H9 (cell line): ENCODE data around the gene ABTB1. TPM values are rescaled to one million over a fixed set of nuclear protein-coding genes. Genes with fewer than 3 reads are reported as not detected.

Source experiments
- DNase-seq: peaks from one replicate; pipeline ENCODE4 v3.0.0-alpha.2; 2017
- H2AFZ ChIP-seq: one replicate; pipeline ENCODE4 v1.6.1; 2013; ENCODE audit warnings: mild to moderate bottlenecking, low read length, control low read depth, moderate library complexity
- H2AK5ac ChIP-seq: 2 replicates; pipeline ENCODE4 v1.6.1; 2013; ENCODE audit warnings: low read length, control low read depth, mixed read lengths; ENCODE audit not compliant: insufficient read length
- H2BK120ac ChIP-seq: one replicate; pipeline ENCODE4 v1.6.1; 2013; ENCODE audit warnings: low read depth, mild to moderate bottlenecking, low read length, control low read depth, inconsistent platforms; ENCODE audit not compliant: poor library complexity, severe bottlenecking
- H2BK12ac ChIP-seq: 2 replicates; pipeline ENCODE4 v1.6.1; 2013; ENCODE audit warnings: low read length, control low read depth, mixed read lengths, low read depth; ENCODE audit not compliant: insufficient read length
- H2BK15ac ChIP-seq: 2 replicates; pipeline ENCODE4 v1.6.1; 2013; ENCODE audit warnings: low read depth, low read length, control low read depth
- H2BK20ac ChIP-seq: one replicate; pipeline ENCODE4 v1.6.1; 2013; ENCODE audit warnings: low read depth, mild to moderate bottlenecking, low read length, control low read depth, inconsistent platforms; ENCODE audit not compliant: poor library complexity, severe bottlenecking
- H2BK5ac ChIP-seq: 2 replicates; pipeline ENCODE4 v1.6.1; 2013; ENCODE audit warnings: low read length, control low read depth, mixed read lengths; ENCODE audit not compliant: insufficient read length
- H3K14ac ChIP-seq: 2 replicates; pipeline ENCODE4 v1.6.1; 2013; ENCODE audit warnings: low read length, control low read depth; ENCODE audit not compliant: insufficient read depth
- H3K18ac ChIP-seq: 2 replicates; pipeline ENCODE4 v1.6.1; 2013; ENCODE audit warnings: low read depth, mild to moderate bottlenecking, mixed read lengths, low read length, control low read depth; ENCODE audit not compliant: insufficient read length
- H3K23ac ChIP-seq: 2 replicates; pipeline ENCODE4 v1.6.1; 2013; ENCODE audit warnings: low read length, control low read depth, mixed read lengths, low read depth; ENCODE audit not compliant: insufficient read length
- H3K23me2 ChIP-seq: 2 replicates; pipeline ENCODE4 v1.6.1; 2013; ENCODE audit warnings: low read depth, mild to moderate bottlenecking, mixed read lengths, low read length, control low read depth; ENCODE audit not compliant: insufficient read length, poor library complexity, severe bottlenecking
- H3K27ac ChIP-seq: 2 replicates; pipeline ENCODE4 v1.5.1; 2013; ENCODE audit warnings: low read length, control low read depth, mixed read lengths, low read depth; ENCODE audit not compliant: insufficient read length
- H3K27me3 ChIP-seq: 2 replicates; pipeline ENCODE4 v1.6.1; 2013; ENCODE audit warnings: low read length, control low read depth, inconsistent platforms; ENCODE audit not compliant: insufficient read depth
- H3K4ac ChIP-seq: 2 replicates; pipeline ENCODE4 v1.6.1; 2013; ENCODE audit warnings: low read depth, mild to moderate bottlenecking, control low read depth, inconsistent platforms, low read length, moderate library complexity
- H3K4me1 ChIP-seq: 2 replicates; pipeline ENCODE4 v1.6.1; 2013; ENCODE audit warnings: low read length, control low read depth, inconsistent platforms; ENCODE audit not compliant: insufficient read depth
- H3K4me2 ChIP-seq: 2 replicates; pipeline ENCODE4 v1.6.1; 2013; ENCODE audit warnings: low read length, control low read depth, mixed read lengths; ENCODE audit not compliant: insufficient read length, insufficient read depth
- H3K56ac ChIP-seq: 2 replicates; pipeline ENCODE4 v1.6.1; 2013; ENCODE audit warnings: low read depth, mild to moderate bottlenecking, mixed read lengths, low read length, control low read depth; ENCODE audit not compliant: insufficient read length
- H3K79me1 ChIP-seq: 2 replicates; pipeline ENCODE4 v1.6.1; 2013; ENCODE audit warnings: low read depth, mild to moderate bottlenecking, moderate library complexity, low read length, control low read depth, inconsistent platforms; ENCODE audit not compliant: insufficient read depth, poor library complexity, severe bottlenecking
- H3K79me2 ChIP-seq: 2 replicates; pipeline ENCODE4 v1.6.1; 2013; ENCODE audit warnings: low read length, control low read depth, inconsistent platforms; ENCODE audit not compliant: insufficient read depth
- H3K9ac ChIP-seq: 2 replicates; pipeline ENCODE4 v1.6.1; 2013; ENCODE audit warnings: low read length, control low read depth, mixed read lengths; ENCODE audit not compliant: insufficient read length; ENCODE audit errors: extremely low read depth
- H3K9me3 ChIP-seq: one replicate; pipeline ENCODE4 v1.6.1; 2013; ENCODE audit warnings: low read depth, low read length, inconsistent platforms; ENCODE audit not compliant: control insufficient read depth
- H3T11ph ChIP-seq: one replicate; pipeline ENCODE4 v1.6.1; 2013; ENCODE audit warnings: mild to moderate bottlenecking, low read length, control low read depth, inconsistent platforms
- H4K20me1 ChIP-seq: one replicate; pipeline ENCODE4 v1.6.1; 2013; ENCODE audit not compliant: control insufficient read depth, insufficient read length, insufficient read depth
- H4K5ac ChIP-seq: 2 replicates; pipeline ENCODE4 v1.6.1; 2013; ENCODE audit warnings: low read depth, mild to moderate bottlenecking, mixed read lengths, low read length, control low read depth; ENCODE audit not compliant: insufficient read length
- H4K8ac ChIP-seq: replicated peaks from 2 replicates; pipeline ENCODE4 v1.6.1; 2013; ENCODE audit warnings: low read length, control low read depth, mixed read lengths, low read depth; ENCODE audit not compliant: insufficient read length
- H4K91ac ChIP-seq: 2 replicates; pipeline ENCODE4 v1.6.1; 2013; ENCODE audit warnings: low read depth, mild to moderate bottlenecking, moderate library complexity, mixed read lengths, low read length, control low read depth; ENCODE audit not compliant: insufficient read length
- H3K27ac Mint-ChIP-seq, 3 experiments: 2 replicates in 2 of 3; 3 replicates in 1 of 3; pipeline ENCODE4 v1.8.0; 2020 to 2021; ENCODE audit warnings: mixed read lengths in 3 of 3, mild to moderate bottlenecking in 1 of 3, moderate library complexity in 1 of 3
- H3K27me3 Mint-ChIP-seq: 2 replicates; pipeline ENCODE4 v1.8.0; 2021; ENCODE audit warnings: low read depth, mild to moderate bottlenecking, moderate library complexity, mixed read lengths
- H3K36me3 Mint-ChIP-seq, 3 experiments: 2 replicates in 2 of 3; 3 replicates in 1 of 3; pipeline ENCODE4 v1.8.0; 2020 to 2021; ENCODE audit warnings: low read depth in 3 of 3, mixed read lengths in 3 of 3; ENCODE audit not compliant: insufficient read depth in 1 of 3
- H3K4me1 Mint-ChIP-seq, 2 experiments: 2 replicates each; pipeline ENCODE4 v1.8.0; 2020; ENCODE audit warnings: mixed read lengths in 2 of 2
- H3K4me3 Mint-ChIP-seq, 2 experiments: 2 replicates in 1 of 2; 3 replicates in 1 of 2; pipeline ENCODE4 v1.8.0; 2020 to 2021; ENCODE audit warnings: mild to moderate bottlenecking in 2 of 2, mixed read lengths in 2 of 2, moderate library complexity in 1 of 2
- H3K9me3 Mint-ChIP-seq, 2 experiments: 2 replicates in 1 of 2; 3 replicates in 1 of 2; pipeline ENCODE4 v1.8.0; 2020; ENCODE audit warnings: mild to moderate bottlenecking in 2 of 2, mixed read lengths in 2 of 2, moderate library complexity in 1 of 2
- WGBS: extraction: QIAGEN DNeasy Blood & Tissue Kit; methylation state at CpG from one replicate; pipeline ENCODE4 v1.1.7; 2013; ENCODE audit warnings: missing lambda C conversion rate, low lambda C conversion rate, mixed read lengths; ENCODE audit not compliant: insufficient read length; ENCODE audit errors: extremely low coverage; 5-methylcytosine and 5-hydroxymethylcytosine counted together
- total RNA-seq: library from RNA; stranded (reverse); gene quantifications from 2 replicates; pipeline ENCODE4 v1.2.1, GENCODE V29; 2021
- TF ChIP-seq, protein P1 (sequence below): fragments of 200-600 bp; sonication (generic); conservative IDR thresholded peaks from 3 replicates; pipeline ENCODE4 v1.8.0; 2021; ENCODE audit warnings: antibody characterized with exemption, mild to moderate bottlenecking

The ABTB1 gene
- total RNA-seq, 1 experiment from 2014 or later = 6.2 TPM

DNA sequence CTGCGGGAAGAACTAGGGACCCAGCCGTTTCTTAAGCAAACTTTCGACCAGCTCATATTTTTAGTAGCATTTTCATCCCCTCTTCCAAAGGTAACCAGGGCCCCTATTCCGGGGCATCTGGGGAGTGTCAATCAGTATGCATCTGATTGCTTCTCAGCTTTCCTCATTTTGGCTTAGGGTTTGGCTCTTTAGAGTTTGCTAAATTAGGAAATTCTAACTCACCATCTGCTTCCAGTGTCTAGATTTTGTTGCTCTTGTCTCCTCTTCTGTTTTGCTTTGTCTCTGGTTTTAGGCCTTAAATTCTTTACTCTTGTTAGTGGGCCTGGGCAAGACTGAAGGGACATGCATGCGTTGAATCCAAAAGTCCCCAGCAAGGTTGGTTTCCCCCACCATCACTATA is 9.6 kb upstream of the ABTB1 start:
- H3K36me3 Mint-ChIP-seq = peaks cover 7 to 26% (median 17%) of the 10 kb centered on the region in 3 experiments; a peak in 6 of 7 replicates

More for the DNA sequence above, 9.6 kb upstream of the ABTB1 start:
- Histone ChIP-seq H2BK120ac (no peak overlapping the region), H3K4ac (no peak overlapping the region), H3K23ac (no peak overlapping the region), H4K91ac (no peak overlapping the region), H4K8ac (no peak overlapping the region), H3K18ac (no peak overlapping the region), H3K79me2 (no peaks in the 10 kb centered on the region), H3K79me1 (no peaks in the 10 kb centered on the region), H3K9ac (no peak overlapping the region), H3K27ac (no peak overlapping the region), H3K9me3 (no peaks in the 10 kb centered on the region), H3K4me2 (no peak overlapping the region), H3T11ph (no peak overlapping the region), H2AK5ac (no peak overlapping the region), H3K27me3 (no peaks in the 10 kb centered on the region), H2AFZ (no peak overlapping the region), H2BK20ac (no peak overlapping the region), H4K5ac (no peak overlapping the region), H3K23me2 (no peaks in the 10 kb centered on the region), H3K4me1 (no peaks in the 10 kb centered on the region), H4K20me1 (no peaks in the 10 kb centered on the region), H3K56ac (no peak overlapping the region), H2BK5ac (no peak overlapping the region), H2BK12ac (no peak overlapping the region), H2BK15ac (no peak overlapping the region), H3K14ac (no peak overlapping the region)
- no peak overlapping the region for H3K4me3 Mint-ChIP-seq
- no peak for DNase-seq
- no CpG with 5 or more reads among the region's 5 CpGs for WGBS
- TF ChIP-seq, protein P1, sequence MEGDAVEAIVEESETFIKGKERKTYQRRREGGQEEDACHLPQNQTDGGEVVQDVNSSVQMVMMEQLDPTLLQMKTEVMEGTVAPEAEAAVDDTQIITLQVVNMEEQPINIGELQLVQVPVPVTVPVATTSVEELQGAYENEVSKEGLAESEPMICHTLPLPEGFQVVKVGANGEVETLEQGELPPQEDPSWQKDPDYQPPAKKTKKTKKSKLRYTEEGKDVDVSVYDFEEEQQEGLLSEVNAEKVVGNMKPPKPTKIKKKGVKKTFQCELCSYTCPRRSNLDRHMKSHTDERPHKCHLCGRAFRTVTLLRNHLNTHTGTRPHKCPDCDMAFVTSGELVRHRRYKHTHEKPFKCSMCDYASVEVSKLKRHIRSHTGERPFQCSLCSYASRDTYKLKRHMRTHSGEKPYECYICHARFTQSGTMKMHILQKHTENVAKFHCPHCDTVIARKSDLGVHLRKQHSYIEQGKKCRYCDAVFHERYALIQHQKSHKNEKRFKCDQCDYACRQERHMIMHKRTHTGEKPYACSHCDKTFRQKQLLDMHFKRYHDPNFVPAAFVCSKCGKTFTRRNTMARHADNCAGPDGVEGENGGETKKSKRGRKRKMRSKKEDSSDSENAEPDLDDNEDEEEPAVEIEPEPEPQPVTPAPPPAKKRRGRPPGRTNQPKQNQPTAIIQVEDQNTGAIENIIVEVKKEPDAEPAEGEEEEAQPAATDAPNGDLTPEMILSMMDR = no peak
- H3K27ac Mint-ChIP-seq = no peak overlapping the region
- no peaks in the 10 kb centered on the region for H3K27me3 Mint-ChIP-seq
- no peaks in the 10 kb centered on the region for H3K4me1 Mint-ChIP-seq
- no peaks in the 10 kb centered on the region for H3K9me3 Mint-ChIP-seq
